NT2/D1 (cell line): Measurements from ENCODE around the gene MSL1.

ENCODE experiments used
- YY1 ChIP-seq: IDR thresholded peaks from 2 replicates; pipeline ENCODE4 v1.6.1; 2011; ENCODE audit not compliant: insufficient read length, insufficient read depth
- ZNF274 ChIP-seq: IDR thresholded peaks from 2 replicates; pipeline ENCODE4 v1.6.1; 2011; ENCODE audit warnings: mild to moderate bottlenecking, low read depth, low read length

DNA sequence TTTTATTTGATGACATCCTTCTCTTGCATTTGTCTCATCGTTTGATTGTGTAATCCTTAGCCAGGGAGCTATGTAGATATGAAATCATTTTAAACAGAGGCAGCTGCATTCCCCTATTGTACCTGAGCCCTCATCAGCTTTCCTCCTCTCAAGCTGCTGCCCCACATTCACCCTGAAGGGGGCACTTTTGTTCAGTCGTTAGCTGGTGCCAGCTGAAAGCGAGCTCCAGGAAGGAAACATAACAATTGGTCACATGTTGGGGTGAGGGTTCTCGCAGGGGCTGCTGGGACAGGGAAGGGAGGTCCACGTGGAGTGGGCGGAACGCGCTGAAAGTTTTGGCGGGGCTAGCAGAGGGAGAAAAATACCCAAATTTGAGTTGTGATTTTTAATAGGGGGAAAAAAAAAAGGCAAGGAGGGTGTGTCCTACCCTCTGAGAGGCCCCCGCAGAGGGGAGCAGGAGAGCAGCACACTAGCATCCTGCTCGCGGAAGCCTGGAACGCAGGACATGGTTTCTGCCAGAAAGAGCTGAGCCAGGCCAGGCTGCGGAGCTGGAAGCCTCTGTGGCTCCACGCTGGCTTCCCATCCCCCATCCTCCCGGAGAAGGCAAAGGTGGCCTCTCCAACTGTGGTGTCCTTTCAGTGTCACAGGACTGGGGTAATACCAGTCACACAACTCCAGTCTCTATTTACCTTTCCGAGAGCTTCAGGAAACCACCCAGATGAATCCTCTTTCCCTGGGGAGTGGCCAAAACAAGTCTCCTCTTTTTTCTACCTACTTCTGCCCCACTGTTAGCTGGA, 8.5 kb upstream of the MSL1 start:
- TF ChIP-seq YY1 (no peak), ZNF274 (no peak)
